ENCODE measurements around the gene MICAL3. TPM values are rescaled to one million over a fixed set of nuclear protein-coding genes. Genes with fewer than 3 reads are reported as not detected.

The MICAL3 gene
- total RNA-seq, 4 donors from 2014 or later: 30.4 to 57.1 (median 37.7) TPM

DNA sequence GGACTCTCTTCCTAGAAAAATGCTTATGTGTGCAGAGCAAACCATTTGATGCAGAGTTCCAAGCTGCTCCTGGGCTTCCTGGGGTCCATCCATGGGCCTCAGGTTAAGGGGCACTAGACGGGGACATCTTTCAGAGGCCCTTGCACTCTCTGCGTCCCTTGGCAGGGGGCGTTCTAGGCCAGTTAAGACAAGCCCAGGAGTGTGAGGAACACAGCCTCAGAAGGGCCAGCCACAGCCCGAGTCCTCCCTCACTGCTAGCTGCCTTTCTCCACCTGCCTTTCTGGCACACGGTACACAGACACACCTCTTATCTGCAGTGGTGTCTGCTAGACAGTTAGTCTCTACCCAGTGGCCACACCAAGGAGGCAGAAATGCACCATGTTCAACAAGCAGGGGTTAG, 232.1 kb downstream of the MICAL3 start:
- H3K4me3 ChIP-seq: no peak overlapping the region
- H3K36me3 ChIP-seq: peaks cover 35% of the 10 kb centered on the region
- 71% methylated on average over 4 of the region's 5 CpGs for WGBS
- DNase-seq (ENCODE audit: low spot score in 2 of 2): no peak
- no peak overlapping the region for H3K27ac ChIP-seq
- no peaks in the 10 kb centered on the region for H3K27me3 ChIP-seq
- H3K9me3 ChIP-seq: no peaks in the 10 kb centered on the region
- H3K4me1 ChIP-seq: peaks cover 3% of the 10 kb centered on the region
- no peak for TF ChIP-seq POLR2A (IDR thresholded peaks at IDR 0.05)

DNA sequence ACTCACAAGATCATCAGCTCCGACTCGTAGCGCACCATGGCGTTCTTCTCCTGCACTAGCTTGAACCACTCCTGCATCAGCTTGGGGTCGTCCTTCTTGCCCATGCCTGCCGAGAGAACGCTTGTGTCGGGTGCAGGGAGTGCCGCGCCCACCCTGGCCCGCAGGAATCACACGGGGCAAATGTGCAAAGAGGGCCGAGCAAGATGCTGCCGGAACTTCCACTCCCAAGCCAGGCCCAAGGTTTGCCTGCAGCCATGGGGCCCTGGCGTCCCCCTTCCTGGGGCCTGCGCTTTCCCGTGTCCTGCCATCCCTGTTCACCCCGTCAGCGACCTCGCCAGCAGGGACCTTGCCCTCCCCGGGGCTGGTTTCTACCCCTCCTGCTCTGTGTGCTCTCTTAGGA, 233.2 kb downstream of the MICAL3 start:
- Histone ChIP-seq H3K4me3 (no peak overlapping the region), H3K27ac (no peak overlapping the region), H3K4me1 (peaks cover 14% of the 10 kb centered on the region), H3K27me3 (no peaks in the 10 kb centered on the region), H3K9me3 (no peaks in the 10 kb centered on the region), H3K36me3 (peaks cover 35% of the 10 kb centered on the region)
- TF ChIP-seq EP300 (IDR thresholded peaks at IDR 0.05): no peak
- TF ChIP-seq, protein P1, sequence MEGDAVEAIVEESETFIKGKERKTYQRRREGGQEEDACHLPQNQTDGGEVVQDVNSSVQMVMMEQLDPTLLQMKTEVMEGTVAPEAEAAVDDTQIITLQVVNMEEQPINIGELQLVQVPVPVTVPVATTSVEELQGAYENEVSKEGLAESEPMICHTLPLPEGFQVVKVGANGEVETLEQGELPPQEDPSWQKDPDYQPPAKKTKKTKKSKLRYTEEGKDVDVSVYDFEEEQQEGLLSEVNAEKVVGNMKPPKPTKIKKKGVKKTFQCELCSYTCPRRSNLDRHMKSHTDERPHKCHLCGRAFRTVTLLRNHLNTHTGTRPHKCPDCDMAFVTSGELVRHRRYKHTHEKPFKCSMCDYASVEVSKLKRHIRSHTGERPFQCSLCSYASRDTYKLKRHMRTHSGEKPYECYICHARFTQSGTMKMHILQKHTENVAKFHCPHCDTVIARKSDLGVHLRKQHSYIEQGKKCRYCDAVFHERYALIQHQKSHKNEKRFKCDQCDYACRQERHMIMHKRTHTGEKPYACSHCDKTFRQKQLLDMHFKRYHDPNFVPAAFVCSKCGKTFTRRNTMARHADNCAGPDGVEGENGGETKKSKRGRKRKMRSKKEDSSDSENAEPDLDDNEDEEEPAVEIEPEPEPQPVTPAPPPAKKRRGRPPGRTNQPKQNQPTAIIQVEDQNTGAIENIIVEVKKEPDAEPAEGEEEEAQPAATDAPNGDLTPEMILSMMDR (IDR thresholded peaks at IDR 0.05): no peak
- TF ChIP-seq POLR2AphosphoS5 (IDR thresholded peaks at IDR 0.05): no peak
- TF ChIP-seq POLR2A (IDR thresholded peaks at IDR 0.05): no peak
- 88% methylated on average over 17 of the region's 21 CpGs for WGBS
- DNase-seq (ENCODE audit: low spot score in 2 of 2): no peak

DNA sequence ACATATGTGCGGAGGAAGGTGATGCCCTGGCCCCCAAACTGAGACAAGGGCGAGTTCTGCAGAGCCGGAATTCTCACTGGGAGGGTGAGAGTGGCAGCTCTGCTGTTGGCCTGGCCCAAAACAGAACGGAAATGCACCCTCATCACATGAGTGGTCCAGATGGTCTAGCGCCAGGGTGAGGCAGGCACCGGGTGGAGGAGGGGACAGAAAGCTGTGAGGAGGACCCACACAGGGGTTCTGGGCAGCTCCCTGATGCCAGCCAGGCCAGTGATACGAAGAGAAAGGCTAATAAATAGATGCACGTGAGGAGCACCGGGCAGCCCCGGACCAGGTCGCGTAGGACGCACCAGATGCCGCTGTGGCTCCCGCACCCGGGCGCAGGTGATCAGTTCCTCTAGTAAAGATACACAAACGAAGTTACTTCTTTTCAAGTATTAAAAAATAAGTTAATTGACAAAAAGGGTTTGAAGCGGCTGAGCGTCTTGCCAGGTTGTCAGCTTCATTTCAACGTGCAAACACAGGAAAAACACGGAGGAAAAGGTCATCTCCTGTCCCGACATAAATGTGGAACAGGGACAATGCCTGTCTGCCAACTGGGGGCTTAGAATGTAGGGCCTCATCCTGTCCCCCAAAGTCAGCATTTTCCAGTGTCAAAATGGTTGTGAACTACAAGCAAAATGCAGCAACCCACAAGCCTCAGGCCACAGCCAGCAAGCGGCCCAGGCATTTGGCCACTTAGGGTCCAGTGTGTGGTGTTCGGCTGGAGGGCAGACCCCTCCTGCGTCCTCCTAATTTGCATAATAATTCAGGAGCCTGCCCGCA, 234.8 kb downstream of the MICAL3 start:
- 92% methylated on average over 27 of the region's 27 CpGs for WGBS
- Histone ChIP-seq H3K4me1 (peaks cover 19% of the 10 kb centered on the region), H3K36me3 (peaks cover 32% of the 10 kb centered on the region), H3K4me3 (no peak overlapping the region), H3K9me3 (no peaks in the 10 kb centered on the region), H3K27ac (no peak overlapping the region), H3K27me3 (no peaks in the 10 kb centered on the region)
- no peak for DNase-seq (ENCODE audit: low spot score in 2 of 2)
- TF ChIP-seq POLR2AphosphoS5 (IDR thresholded peaks at IDR 0.05): no peak
- TF ChIP-seq POLR2A (IDR thresholded peaks at IDR 0.05): no peak
- no peak for TF ChIP-seq EP300 (IDR thresholded peaks at IDR 0.05)
- TF ChIP-seq, protein P1 (IDR thresholded peaks at IDR 0.05): no peak

DNA sequence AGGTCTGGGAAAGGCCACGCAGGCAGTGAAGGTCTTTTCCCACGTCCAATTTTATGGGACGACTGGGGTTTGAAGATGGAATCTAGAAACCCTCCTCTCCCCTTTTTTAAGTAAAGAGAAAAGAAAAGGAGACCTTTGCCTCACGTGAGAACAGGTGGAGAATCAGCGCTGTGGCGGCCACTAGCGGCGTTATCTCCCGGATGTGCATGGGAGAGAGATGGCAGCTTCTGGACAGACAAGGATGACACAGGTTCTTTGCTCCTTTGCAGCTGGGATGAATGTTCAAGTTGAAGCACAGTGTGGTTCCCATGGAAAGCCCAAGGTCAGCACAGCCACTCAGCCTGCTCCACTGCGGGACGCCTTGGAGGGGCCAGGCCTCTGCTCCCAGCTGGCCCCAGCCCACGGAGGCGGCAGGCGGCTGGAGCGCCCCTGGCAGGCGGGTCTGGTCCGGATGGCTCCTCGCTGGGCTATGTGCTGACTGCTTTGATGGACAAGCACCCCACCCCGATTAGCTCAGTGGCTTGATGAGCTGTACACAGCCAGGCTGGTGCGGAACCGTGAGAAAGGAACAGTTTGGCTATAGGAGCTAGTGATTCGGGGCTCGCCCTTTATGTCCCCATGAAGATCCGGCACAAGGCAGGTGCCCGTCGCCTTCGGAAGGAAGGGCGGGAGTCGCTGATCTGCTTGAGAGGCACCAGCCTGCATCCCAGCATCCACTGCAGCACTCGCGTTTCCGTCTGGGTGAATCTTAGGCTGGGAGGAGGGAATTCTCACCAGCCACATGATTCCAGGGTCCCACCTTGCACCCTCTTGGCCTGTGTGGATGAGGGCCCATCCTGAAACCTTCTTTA, 235.6 kb downstream of the MICAL3 start:
- H3K36me3 ChIP-seq: peaks cover 32% of the 10 kb centered on the region
- no peak overlapping the region for H3K4me3 ChIP-seq
- H3K27ac ChIP-seq: no peak overlapping the region
- H3K27me3 ChIP-seq: no peaks in the 10 kb centered on the region
- 96% methylated on average over 31 of the region's 32 CpGs for WGBS
- no peak for DNase-seq (ENCODE audit: low spot score in 2 of 2)
- TF ChIP-seq EP300 (IDR thresholded peaks at IDR 0.05): no peak
- no peak for TF ChIP-seq POLR2AphosphoS5 (IDR thresholded peaks at IDR 0.05)
- H3K4me1 ChIP-seq: peaks cover 21% of the 10 kb centered on the region
- H3K9me3 ChIP-seq: no peaks in the 10 kb centered on the region

DNA sequence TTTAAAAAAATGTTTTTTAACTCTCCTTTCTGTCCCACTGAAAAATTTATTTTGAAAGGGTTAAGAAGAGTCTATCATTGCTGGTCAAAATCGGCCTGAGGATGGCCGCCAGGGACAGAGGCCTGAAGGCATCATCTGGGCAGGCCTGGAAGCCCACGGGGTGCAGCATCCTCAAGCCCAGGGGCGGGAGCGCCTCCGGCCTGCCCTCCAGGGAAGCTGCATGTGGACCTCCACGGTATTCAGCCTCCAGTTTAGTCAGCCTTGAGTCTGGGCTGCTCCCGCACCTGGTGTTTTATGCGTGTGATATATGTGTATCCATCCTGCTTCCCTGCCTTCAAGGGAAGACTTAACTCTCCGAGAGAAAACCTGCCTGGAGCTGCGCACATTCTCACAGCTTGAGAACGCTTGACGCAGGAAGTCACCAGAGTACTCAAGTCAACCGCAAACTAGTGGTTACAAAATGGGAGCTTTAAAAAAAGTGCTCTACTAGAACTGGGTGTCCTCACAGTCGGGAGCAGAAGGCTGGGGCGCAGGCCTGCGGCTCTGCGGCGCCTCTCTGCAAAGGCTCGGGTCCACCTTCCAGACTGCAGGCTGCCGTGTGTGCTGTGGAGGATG, 236.5 kb downstream of the MICAL3 start:
- Histone ChIP-seq H3K4me1 (peaks cover 30% of the 10 kb centered on the region), H3K36me3 (peaks cover 32% of the 10 kb centered on the region), H3K27ac (peak overlapping the region; percentile 69), H3K4me3 (no peak overlapping the region), H3K27me3 (no peaks in the 10 kb centered on the region), H3K9me3 (no peaks in the 10 kb centered on the region)
- WGBS: 94% methylated on average over 17 of the region's 21 CpGs
- no peak for DNase-seq (ENCODE audit: low spot score in 2 of 2)
- TF ChIP-seq, protein P1 (IDR thresholded peaks at IDR 0.05): no peak
- TF ChIP-seq EP300 (IDR thresholded peaks at IDR 0.05) (no peak), POLR2AphosphoS5 (IDR thresholded peaks at IDR 0.05) (no peak), POLR2A (IDR thresholded peaks at IDR 0.05) (no peak)

Data from suprapubic skin (tissue), 4 donors.